HEK293T (cell line): Measurements from ENCODE around the gene AP5Z1.

Experiments used
- CTCF ChIA-PET: fragments of 350-600 bp; formaldehyde crosslinking; extraction: SDS; loops from one replicate; lab custom pipeline; 2021; ENCODE audit warnings: antibody characterized with exemption, inconsistent platforms; lab: Yijun Ruan, JAX
- POLR2A ChIA-PET: fragments of 350-600 bp; formaldehyde crosslinking; extraction: SDS; loops from one replicate; lab custom pipeline; 2020; ENCODE audit warnings: antibody characterized with exemption, inconsistent platforms; lab: Yijun Ruan, JAX
- DNase-seq: peaks from one replicate; pipeline ENCODE4 v3.0.0; 2012; ENCODE audit warnings: mixed read lengths; ENCODE audit errors: extremely low spot score
- ARNT ChIP-seq: fragments of 450-650 bp; IDR thresholded peaks from 2 replicates; pipeline ENCODE4 v1.6.1; 2017; ENCODE audit warnings: mild to moderate bottlenecking
- BHLHE40 ChIP-seq: fragments of 450-650 bp; IDR thresholded peaks from 2 replicates; pipeline ENCODE4 v1.6.1; 2016; ENCODE audit warnings: mild to moderate bottlenecking, moderate library complexity, borderline replicate concordance
- CTBP1 ChIP-seq: fragments of 450-650 bp; IDR thresholded peaks from 2 replicates; pipeline ENCODE4 v1.6.1; 2016; ENCODE audit warnings: borderline replicate concordance
- ELF4 ChIP-seq: fragments of 450-650 bp; IDR thresholded peaks from 2 replicates; pipeline ENCODE4 v1.6.1; 2017; ENCODE audit warnings: antibody characterized with exemption
- FOXA1 ChIP-seq: fragments of 450-650 bp; IDR thresholded peaks from 2 replicates; pipeline ENCODE4 v1.6.1; 2016; ENCODE audit warnings: mild to moderate bottlenecking
- FOXK2 ChIP-seq: fragments of 450-650 bp; IDR thresholded peaks from 2 replicates; pipeline ENCODE4 v1.6.1; 2016; ENCODE audit warnings: mild to moderate bottlenecking
- FOXM1 ChIP-seq: fragments of 450-650 bp; IDR thresholded peaks from 2 replicates; pipeline ENCODE4 v1.6.1; 2017; ENCODE audit warnings: mild to moderate bottlenecking, borderline replicate concordance
- HDGF ChIP-seq: fragments of 450-650 bp; IDR thresholded peaks from 2 replicates; pipeline ENCODE4 v1.6.1; 2017; ENCODE audit warnings: antibody characterized with exemption, borderline replicate concordance
- L3MBTL2 ChIP-seq: fragments of 450-650 bp; conservative IDR thresholded peaks from 2 replicates; pipeline ENCODE4 v1.6.1; 2016; ENCODE audit warnings: mild to moderate bottlenecking
- LEF1 ChIP-seq: fragments of 450-650 bp; IDR thresholded peaks from 2 replicates; pipeline ENCODE4 v1.6.1; 2017; ENCODE audit warnings: mild to moderate bottlenecking, borderline replicate concordance
- NFRKB ChIP-seq: fragments of 450-650 bp; IDR thresholded peaks from 2 replicates; pipeline ENCODE4 v1.6.1; 2016; ENCODE audit warnings: mild to moderate bottlenecking, moderate library complexity
- PKNOX1 ChIP-seq: fragments of 450-650 bp; IDR thresholded peaks from 2 replicates; pipeline ENCODE4 v1.6.1; 2016
- SP1 ChIP-seq: fragments of 450-650 bp; IDR thresholded peaks from 2 replicates; pipeline ENCODE4 v1.6.1; 2017
- SUZ12 ChIP-seq: fragments of 450-650 bp; IDR thresholded peaks from 2 replicates; pipeline ENCODE4 v1.6.1; 2016; ENCODE audit warnings: mild to moderate bottlenecking
- TARDBP ChIP-seq: fragments of 450-650 bp; IDR thresholded peaks from 2 replicates; pipeline ENCODE4 v1.6.1; 2016
- ZNF384 ChIP-seq: fragments of 450-650 bp; IDR thresholded peaks from 2 replicates; pipeline ENCODE4 v1.6.1; 2016

AP5Z1 gene

DNA sequence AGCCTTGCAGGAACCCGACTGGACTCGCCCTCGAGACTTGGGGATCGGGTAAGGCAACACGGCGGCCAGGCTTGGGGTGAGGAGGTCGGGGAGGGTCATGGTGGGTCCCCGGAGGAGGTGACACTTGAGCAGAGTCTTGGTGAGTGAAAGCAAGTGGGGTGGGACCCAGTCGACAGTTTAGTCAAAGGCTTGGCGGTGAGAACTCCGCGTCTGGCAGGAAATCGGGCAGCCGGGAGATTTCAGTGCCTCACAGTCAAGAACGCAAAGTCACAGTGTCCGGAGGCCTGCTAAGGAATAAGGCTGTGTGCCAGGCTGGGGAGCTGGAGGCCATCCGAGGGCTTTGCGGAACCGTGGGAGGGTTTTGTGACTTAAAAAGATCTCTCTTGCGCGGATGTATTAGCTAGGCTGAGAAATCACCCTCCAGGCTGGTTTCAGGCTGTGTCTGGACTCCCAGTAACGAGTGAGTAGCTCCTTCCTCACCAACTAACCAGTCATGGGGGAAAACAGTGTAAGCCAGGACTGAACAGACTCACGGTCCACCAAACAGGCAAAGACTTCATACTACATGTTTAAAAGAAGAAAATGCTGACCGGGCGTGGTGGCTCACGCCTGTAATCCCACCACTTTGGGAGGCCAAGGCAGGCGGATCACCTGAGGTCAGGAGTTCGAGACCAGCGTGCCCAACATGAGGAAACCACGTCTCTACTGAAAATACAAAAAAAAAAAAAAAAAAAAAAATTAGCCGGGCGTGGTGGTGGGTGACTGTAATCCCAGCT is 613 bp downstream of the AP5Z1 start:
- ChIA-PET CTCF (interaction anchor here (0.6 kb wide), 1 partner anchor 1914 kb away, joined by 3 read pairs; no protein-coding TSS in a partner anchor), POLR2A (interaction anchor here (0.8 to 1.3 kb wide), 7 partner anchors 8 to 134 kb away, joined by 3 to 5 read pairs (median 3); no protein-coding TSS in a partner anchor)
- no peak for TF ChIP-seq ARNT
- no peak for TF ChIP-seq FOXA1
- TF ChIP-seq FOXK2, result no peak
- TF ChIP-seq PKNOX1, result no peak
- TF ChIP-seq BHLHE40, result no peak
- no peak for TF ChIP-seq SP1
- TF ChIP-seq ZNF384, result no peak
- no peak for TF ChIP-seq TARDBP
- no peak for TF ChIP-seq CTBP1
- DNase-seq, result no peak

DNA sequence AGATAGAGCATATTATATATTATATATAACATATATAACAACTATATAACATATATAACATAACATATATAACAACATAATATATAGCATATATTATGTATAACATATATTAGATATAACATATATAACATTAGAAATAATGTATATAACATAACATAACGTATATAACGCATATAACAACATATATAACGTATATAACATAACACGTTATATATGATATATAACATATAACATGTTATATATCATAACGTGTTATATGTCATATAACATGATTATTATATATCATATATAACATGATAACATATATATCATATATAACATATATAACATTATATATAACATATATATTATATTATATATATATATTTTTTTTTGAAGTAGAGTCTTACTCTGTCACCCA is 3.7 kb downstream of the AP5Z1 start:
- TF ChIP-seq SUZ12, result no peak
- no peak for TF ChIP-seq BHLHE40
- TF ChIP-seq FOXK2, result no peak
- TF ChIP-seq NFRKB, result no peak
- TF ChIP-seq HDGF, result no peak
- TF ChIP-seq ELF4, result no peak
- no peak for TF ChIP-seq FOXM1
- no peak for TF ChIP-seq FOXA1
- no peak for TF ChIP-seq ARNT
- TF ChIP-seq CTBP1, result no peak
- no peak for TF ChIP-seq L3MBTL2
- no peak for TF ChIP-seq PKNOX1
- TF ChIP-seq SP1, result no peak
- no peak for TF ChIP-seq TARDBP
- TF ChIP-seq ZNF384, result no peak
- ChIA-PET CTCF (no interaction called here), POLR2A (no interaction called here)
- no peak for DNase-seq

DNA sequence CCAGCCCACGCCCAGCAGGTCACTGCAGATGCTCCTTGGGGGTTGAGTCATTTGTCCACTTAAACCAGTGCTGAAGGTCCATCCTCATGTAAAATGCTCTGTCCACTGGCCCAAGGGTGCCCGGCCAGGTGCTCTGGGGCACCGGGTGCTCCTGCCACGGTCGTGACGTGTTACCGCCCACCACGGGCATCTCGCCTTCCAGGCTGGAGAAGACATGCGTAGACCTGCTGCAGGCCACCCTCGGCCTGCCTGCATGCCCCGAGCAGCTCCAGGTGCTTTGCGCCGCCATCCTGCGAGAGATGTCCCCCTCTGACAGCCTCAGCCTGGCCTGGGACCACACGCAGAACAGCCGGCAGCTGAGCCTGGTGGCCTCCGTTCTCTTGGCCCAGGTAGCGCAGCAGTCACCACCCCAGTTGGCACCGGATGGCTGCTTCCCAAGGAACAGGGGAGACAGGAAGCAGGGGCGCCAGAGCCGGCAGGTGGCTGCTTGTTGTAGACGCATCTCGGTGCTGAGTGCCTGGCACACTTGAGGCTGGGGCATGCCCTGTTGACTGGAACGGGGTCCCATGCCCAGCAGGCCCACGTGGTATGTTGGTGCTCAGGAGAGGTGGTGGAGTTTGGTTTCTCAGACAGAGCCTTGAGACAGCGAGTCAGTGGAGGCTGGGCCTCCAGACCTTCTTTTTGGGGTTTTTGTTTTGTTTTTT is 6.1 kb downstream of the AP5Z1 start:
- ChIA-PET POLR2A (no interaction called here), CTCF (no interaction called here)
- no peak for DNase-seq
- TF ChIP-seq PKNOX1 (no peak), ARNT (no peak), HDGF (no peak), FOXA1 (no peak), L3MBTL2 (no peak), CTBP1 (no peak), SUZ12 (no peak), ZNF384 (no peak), LEF1 (no peak), FOXK2 (no peak), TARDBP (no peak), FOXM1 (no peak), NFRKB (no peak), ELF4 (no peak), SP1 (no peak)

GRCh38 chr7:4782333-4783291 is 7.2 kb downstream of the AP5Z1 start:
- no peak for DNase-seq
- POLR2A ChIA-PET, result no interaction called here
- TF ChIP-seq CTBP1, result no peak
- no peak for TF ChIP-seq SUZ12
- no peak for TF ChIP-seq BHLHE40
- no peak for TF ChIP-seq ARNT
- no peak for TF ChIP-seq L3MBTL2
- TF ChIP-seq FOXM1, result no peak
- no peak for TF ChIP-seq NFRKB
- TF ChIP-seq PKNOX1, result no peak
- no peak for TF ChIP-seq LEF1
- no peak for TF ChIP-seq SP1
- no peak for TF ChIP-seq HDGF
- no peak for TF ChIP-seq ZNF384
- TF ChIP-seq FOXA1, result no peak
- CTCF ChIA-PET, result no interaction called here
